NCI-H1092 (cell line): ENCODE data around the gene AJM1.
"Not testable (repeated sequence)": the region's sequence is repeated elsewhere in the genome, so short reads cannot be mapped to it uniquely, and the experiment has no call there.

Experiments used
- DNase-seq: peaks from one replicate; lab custom pipeline; 2025; lab: John Stamatoyannopoulos, UW

Gene AJM1

GRCh38 chr9:136856541-136857141 is 14.4 kb downstream of the AJM1 start:
- DNase-seq = no peak

GRCh38 chr9:136857166-136857565 is 14.9 kb downstream of the AJM1 start:
- no peak for DNase-seq

- DNase-seq = no peak
Observed at GRCh38 chr9:136857581-136858412, 15.5 kb downstream of the AJM1 start.

GRCh38 chr9:136858452-136858843 is 16.2 kb downstream of the AJM1 start:
- DNase-seq = no peak

GRCh38 chr9:136858844-136859757 is 16.8 kb downstream of the AJM1 start:
- DNase-seq = no peak

GRCh38 chr9:136860529-136860928 is 18.3 kb downstream of the AJM1 start:
- DNase-seq = no peak

GRCh38 chr9:136860933-136861873 is 18.9 kb downstream of the AJM1 start:
- DNase-seq = no peak

GRCh38 chr9:136861874-136862457 is 19.7 kb downstream of the AJM1 start:
- DNase-seq = no peak

- DNase-seq = no peak
Observed at GRCh38 chr9:136862849-136863622, 20.8 kb downstream of the AJM1 start.

- no peak for DNase-seq
Observed at GRCh38 chr9:136863623-136864273, 21.5 kb downstream of the AJM1 start.

GRCh38 chr9:136865041-136865767 is 22.9 kb downstream of the AJM1 start:
- DNase-seq = no peak

GRCh38 chr9:136865768-136866103 is 23.5 kb downstream of the AJM1 start:
- DNase-seq = no peak

GRCh38 chr9:136866898-136867421 is 24.7 kb downstream of the AJM1 start:
- not testable (repeated sequence) for DNase-seq

GRCh38 chr9:136867480-136867879 is 25.2 kb downstream of the AJM1 start:
- no peak for DNase-seq

GRCh38 chr9:136867917-136868316 is 25.6 kb downstream of the AJM1 start:
- no peak for DNase-seq

GRCh38 chr9:136868644-136869043 is 26.4 kb downstream of the AJM1 start:
- no peak for DNase-seq

GRCh38 chr9:136869611-136870010 is 27.3 kb downstream of the AJM1 start:
- DNase-seq = not testable (repeated sequence)

- DNase-seq = no peak
Observed at GRCh38 chr9:136875155-136875554, 32.9 kb downstream of the AJM1 start.

GRCh38 chr9:136876476-136876875 is 34.2 kb downstream of the AJM1 start:
- no peak for DNase-seq
